Mammary epithelial cell (primary cell): ENCODE measurements around the gene AIG1.

Source experiments
- EZH2 ChIP-seq: IDR thresholded peaks from 2 replicates; pipeline ENCODE4 v1.6.1; 2012; ENCODE audit warnings: low read length, inconsistent platforms, borderline replicate concordance
- TF ChIP-seq, protein P1 (sequence below), 2 donors: IDR thresholded peaks in 1 of 2; conservative IDR thresholded peaks in 1 of 2; 2 replicates each; pipeline ENCODE4 v1.5.1; 2011 to 2012; ENCODE audit warnings: inconsistent platforms in 2 of 2, low read length in 2 of 2, mild to moderate bottlenecking in 2 of 2, control low read depth in 1 of 2, low read depth in 1 of 2; ENCODE audit not compliant: insufficient read depth in 1 of 2; ENCODE audit errors: extremely low read depth in 1 of 2

DNA sequence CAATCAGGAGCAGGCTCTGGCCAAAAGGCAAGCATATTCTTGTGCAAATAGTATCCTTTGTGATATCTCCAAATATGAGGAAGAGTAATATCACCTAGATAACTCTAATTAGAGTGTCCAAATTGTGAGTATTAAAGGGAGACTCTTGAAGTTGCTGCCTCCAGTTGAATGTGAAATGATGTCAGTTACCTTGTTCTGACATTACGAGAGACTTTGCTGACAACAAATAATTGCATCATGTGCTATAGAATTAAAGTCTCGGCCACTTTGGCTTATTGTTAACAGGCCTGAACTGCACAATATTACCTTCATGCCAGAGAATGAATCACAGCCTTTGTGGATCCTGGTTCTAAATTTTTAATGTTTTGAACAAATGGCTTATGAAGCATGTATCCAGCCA, 106.5 kb downstream of the AIG1 start:
- TF ChIP-seq, protein P1, sequence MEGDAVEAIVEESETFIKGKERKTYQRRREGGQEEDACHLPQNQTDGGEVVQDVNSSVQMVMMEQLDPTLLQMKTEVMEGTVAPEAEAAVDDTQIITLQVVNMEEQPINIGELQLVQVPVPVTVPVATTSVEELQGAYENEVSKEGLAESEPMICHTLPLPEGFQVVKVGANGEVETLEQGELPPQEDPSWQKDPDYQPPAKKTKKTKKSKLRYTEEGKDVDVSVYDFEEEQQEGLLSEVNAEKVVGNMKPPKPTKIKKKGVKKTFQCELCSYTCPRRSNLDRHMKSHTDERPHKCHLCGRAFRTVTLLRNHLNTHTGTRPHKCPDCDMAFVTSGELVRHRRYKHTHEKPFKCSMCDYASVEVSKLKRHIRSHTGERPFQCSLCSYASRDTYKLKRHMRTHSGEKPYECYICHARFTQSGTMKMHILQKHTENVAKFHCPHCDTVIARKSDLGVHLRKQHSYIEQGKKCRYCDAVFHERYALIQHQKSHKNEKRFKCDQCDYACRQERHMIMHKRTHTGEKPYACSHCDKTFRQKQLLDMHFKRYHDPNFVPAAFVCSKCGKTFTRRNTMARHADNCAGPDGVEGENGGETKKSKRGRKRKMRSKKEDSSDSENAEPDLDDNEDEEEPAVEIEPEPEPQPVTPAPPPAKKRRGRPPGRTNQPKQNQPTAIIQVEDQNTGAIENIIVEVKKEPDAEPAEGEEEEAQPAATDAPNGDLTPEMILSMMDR (conservative IDR thresholded peaks at IDR 0.05 in 1 of 2, IDR thresholded peaks at IDR 0.05 in 1 of 2; ENCODE audit: extremely low read depth in 1 of 2, insufficient read depth in 1 of 2, low read depth in 1 of 2, low read length in 2 of 2), result no peak
- no peak for TF ChIP-seq EZH2
